Measurements from ENCODE around the gene NUDT21.
A peak's percentile ranks its signal among the peaks of the same experiment; 100 is the strongest.

Gene NUDT21

GRCh38 chr16:56477096-56477878 lies 26.2 kb upstream of the NUDT21 start:
- Mint-ChIP-seq H3K27ac (peak overlapping the region; percentile 55), H3K27me3 (no peaks in the 10 kb centered on the region), H3K36me3 (peaks cover 26% of the 10 kb centered on the region), H3K9me3 (no peaks in the 10 kb centered on the region), H3K4me1 (no peaks in the 10 kb centered on the region), H3K4me3 (no peak overlapping the region)
- no peak for DNase-seq (ENCODE audit: low spot score in 2 of 2)
- ATAC-seq (ENCODE audit: low read depth): no peak

DNA sequence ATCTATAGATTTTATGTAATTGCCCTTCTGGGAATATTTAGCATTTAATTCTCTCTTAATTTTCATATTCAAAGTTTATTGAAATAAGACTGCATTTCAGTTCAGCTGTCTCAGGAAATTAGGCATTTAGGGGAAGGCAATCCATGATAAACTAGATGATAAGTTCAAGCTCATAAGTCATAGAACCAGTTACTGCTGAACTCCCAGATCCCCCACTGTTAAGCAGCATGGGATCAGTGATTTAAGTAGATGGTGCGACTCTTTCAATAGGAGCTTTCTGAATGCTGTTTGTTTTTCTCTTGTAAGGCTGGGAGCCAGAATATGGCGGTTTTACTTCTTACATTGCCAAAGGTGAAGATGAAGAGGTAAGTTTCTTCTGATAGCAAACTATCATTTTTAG lies 24.1 kb upstream of the NUDT21 start:
- Mint-ChIP-seq H3K4me1 (no peaks in the 10 kb centered on the region), H3K4me3 (no peak overlapping the region), H3K27me3 (no peaks in the 10 kb centered on the region), H3K36me3 (peaks cover 32% of the 10 kb centered on the region), H3K27ac (no peak overlapping the region), H3K9me3 (no peaks in the 10 kb centered on the region)
- ATAC-seq (ENCODE audit: low read depth): no peak
- no peak for DNase-seq (ENCODE audit: low spot score in 2 of 2)

DNA sequence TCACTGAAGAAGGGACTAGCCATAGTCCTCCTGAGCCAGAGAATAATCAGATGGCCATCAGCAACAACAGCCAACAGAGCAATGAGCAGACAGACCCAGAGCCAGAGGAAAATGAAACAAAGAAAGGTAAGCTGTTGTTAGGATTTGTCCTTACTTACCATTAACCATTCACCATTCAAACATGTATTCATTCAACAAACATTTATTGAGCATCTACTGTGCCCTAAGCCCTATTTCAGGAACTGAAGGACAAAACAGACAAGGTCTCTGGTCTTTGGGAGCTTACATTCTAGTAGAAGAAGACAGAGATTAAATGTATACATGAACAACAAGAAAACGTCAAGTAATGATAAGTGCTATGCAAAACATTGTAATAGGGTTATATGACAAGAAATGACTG lies 19.5 kb upstream of the NUDT21 start:
- H3K36me3 Mint-ChIP-seq: peaks cover 39% of the 10 kb centered on the region
- H3K4me3 Mint-ChIP-seq: no peak overlapping the region
- H3K27ac Mint-ChIP-seq: no peak overlapping the region
- ATAC-seq (ENCODE audit: low read depth) (no peak), DNase-seq (ENCODE audit: low spot score in 2 of 2) (no peak)
- H3K27me3 Mint-ChIP-seq: no peaks in the 10 kb centered on the region
- H3K9me3 Mint-ChIP-seq: no peaks in the 10 kb centered on the region
- H3K4me1 Mint-ChIP-seq: no peaks in the 10 kb centered on the region

DNA sequence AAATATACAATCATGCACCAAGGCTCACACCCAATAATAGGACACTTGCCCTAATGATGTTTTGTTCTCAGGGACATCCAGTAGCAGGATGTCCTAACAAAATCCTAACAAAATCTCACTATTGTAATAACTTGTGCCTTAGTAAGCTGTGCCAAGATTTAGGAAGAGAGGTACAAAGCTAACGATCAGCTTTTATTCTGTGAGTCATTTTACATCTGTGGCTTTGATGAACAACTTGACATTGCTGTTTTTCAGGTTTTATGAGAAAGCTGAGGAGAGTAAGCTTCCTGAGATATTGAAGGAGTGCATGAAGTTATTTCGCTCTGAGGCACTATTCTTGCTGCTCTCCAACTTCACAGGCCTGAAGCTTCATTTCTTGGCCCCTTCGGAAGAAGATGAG lies 19.1 kb upstream of the NUDT21 start:
- no peaks in the 10 kb centered on the region for H3K9me3 Mint-ChIP-seq
- ATAC-seq (ENCODE audit: low read depth): no peak

GRCh38 chr16:56469748-56470147 lies 18.6 kb upstream of the NUDT21 start:
- DNase-seq (ENCODE audit: low spot score in 2 of 2) (no peak), ATAC-seq (ENCODE audit: low read depth) (no peak)
- Mint-ChIP-seq H3K9me3 (no peaks in the 10 kb centered on the region), H3K27ac (no peak overlapping the region), H3K4me3 (no peak overlapping the region), H3K36me3 (peaks cover 42% of the 10 kb centered on the region), H3K4me1 (no peaks in the 10 kb centered on the region), H3K27me3 (no peaks in the 10 kb centered on the region)

More for the DNA sequence above, 19.1 kb upstream of the NUDT21 start:
- Mint-ChIP-seq H3K4me3 (no peak overlapping the region), H3K27ac (no peak overlapping the region), H3K36me3 (peaks cover 42% of the 10 kb centered on the region), H3K27me3 (no peaks in the 10 kb centered on the region), H3K4me1 (no peaks in the 10 kb centered on the region)
- no peak for DNase-seq (ENCODE audit: low spot score in 2 of 2)

DNA sequence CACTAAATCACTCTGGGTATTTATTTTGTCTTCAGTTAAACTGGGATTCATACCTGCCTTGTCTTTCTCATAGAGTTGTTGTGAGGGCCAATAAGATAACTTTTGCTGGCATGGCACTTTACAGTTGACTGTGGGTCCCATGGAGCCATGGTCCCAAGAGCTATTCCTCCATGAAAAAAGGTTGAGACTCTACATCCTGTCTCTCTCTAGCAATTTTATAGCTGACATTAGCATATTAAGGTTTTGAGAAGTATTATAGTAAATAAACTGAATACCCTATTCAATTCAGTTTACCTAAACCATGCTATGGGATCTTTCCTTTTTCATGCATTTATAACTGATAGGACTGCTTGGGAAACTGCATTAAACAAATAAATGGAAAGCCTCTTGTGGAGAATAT lies 17.7 kb upstream of the NUDT21 start:
- H3K4me1 Mint-ChIP-seq: no peaks in the 10 kb centered on the region
- peak overlapping the region; percentile 41 for H3K27ac Mint-ChIP-seq
- ATAC-seq (ENCODE audit: low read depth): no peak
- H3K4me3 Mint-ChIP-seq: no peak overlapping the region
- no peak for DNase-seq (ENCODE audit: low spot score in 2 of 2)
- no peaks in the 10 kb centered on the region for H3K9me3 Mint-ChIP-seq
- peaks cover 45% of the 10 kb centered on the region for H3K36me3 Mint-ChIP-seq
- no peaks in the 10 kb centered on the region for H3K27me3 Mint-ChIP-seq

GRCh38 chr16:56466344-56466743 lies 15.2 kb upstream of the NUDT21 start:
- DNase-seq (ENCODE audit: low spot score in 2 of 2): no peak
- no peaks in the 10 kb centered on the region for H3K4me1 Mint-ChIP-seq
- H3K27me3 Mint-ChIP-seq: no peaks in the 10 kb centered on the region
- H3K36me3 Mint-ChIP-seq: peaks cover 41% of the 10 kb centered on the region
- H3K4me3 Mint-ChIP-seq: no peak overlapping the region
- H3K9me3 Mint-ChIP-seq: no peaks in the 10 kb centered on the region
- H3K27ac Mint-ChIP-seq: no peak overlapping the region
- no peak for ATAC-seq (ENCODE audit: low read depth)

DNA sequence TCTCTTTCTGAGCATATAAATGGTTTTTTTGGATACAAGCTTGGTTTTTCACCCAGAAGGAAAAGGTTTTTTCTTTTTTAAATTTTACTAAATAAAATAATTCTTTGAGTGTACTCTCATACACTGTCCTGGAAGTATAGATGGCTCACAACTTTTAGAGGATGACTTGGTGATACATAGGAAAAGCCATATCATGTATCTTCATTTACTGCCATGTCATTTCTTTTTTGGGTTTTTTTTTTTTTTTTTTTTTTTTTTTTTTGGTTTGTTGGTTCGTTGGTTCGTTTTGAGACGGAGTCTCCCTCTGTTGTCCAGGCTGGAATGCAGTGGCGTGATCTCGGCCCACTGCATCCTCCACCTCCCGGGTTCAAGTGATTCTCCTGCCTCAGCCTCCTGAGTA lies 12.0 kb upstream of the NUDT21 start:
- Mint-ChIP-seq H3K4me1 (no peaks in the 10 kb centered on the region), H3K27ac (no peak overlapping the region), H3K4me3 (no peak overlapping the region), H3K27me3 (no peaks in the 10 kb centered on the region), H3K36me3 (peaks cover 32% of the 10 kb centered on the region), H3K9me3 (no peaks in the 10 kb centered on the region)
- no peak for DNase-seq (ENCODE audit: low spot score in 2 of 2)
- ATAC-seq (ENCODE audit: low read depth): no peak

DNA sequence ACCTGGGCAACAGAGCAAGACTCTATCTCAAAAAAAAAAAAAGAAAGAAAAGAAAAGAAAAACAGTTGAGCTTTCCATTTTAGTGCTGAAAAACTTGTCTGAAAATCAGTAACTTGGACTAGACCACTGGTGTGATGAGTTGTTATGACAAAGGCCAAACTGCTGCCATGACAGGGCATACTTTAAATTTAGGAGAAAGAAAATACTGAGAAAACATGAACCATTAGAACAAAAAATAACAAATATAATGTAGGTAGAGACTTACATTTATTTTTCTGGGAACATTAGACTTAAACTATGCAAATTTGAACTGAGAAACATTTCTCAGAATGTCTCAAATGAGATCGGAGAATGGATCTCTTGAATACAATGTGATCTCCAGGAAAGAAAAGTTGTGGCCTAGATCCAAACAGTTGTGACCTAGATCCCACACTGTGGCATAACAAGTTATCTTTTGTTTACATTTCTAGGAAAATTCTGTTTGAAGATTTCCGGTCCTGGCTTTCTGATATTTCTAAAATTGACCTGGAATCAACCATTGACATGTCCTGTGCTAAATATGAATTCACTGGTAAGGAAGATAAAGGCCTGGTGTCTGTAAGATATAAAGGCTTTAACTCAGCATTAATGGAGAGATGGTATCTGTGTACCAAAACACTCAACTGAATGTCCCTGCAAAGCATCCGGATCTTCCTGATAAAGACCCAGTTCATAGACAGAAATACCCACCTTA lies 11.1 kb upstream of the NUDT21 start:
- Mint-ChIP-seq H3K4me1 (no peaks in the 10 kb centered on the region), H3K27me3 (no peaks in the 10 kb centered on the region), H3K9me3 (no peaks in the 10 kb centered on the region), H3K27ac (no peak overlapping the region), H3K4me3 (no peak overlapping the region), H3K36me3 (peaks cover 32% of the 10 kb centered on the region)
- ATAC-seq (ENCODE audit: low read depth) (no peak), DNase-seq (ENCODE audit: low spot score in 2 of 2) (no peak)

- no peak for ATAC-seq (ENCODE audit: low read depth)
- H3K4me3 Mint-ChIP-seq: no peak overlapping the region
- no peak overlapping the region for H3K27ac Mint-ChIP-seq
- H3K27me3 Mint-ChIP-seq: no peaks in the 10 kb centered on the region
- H3K36me3 Mint-ChIP-seq: peaks cover 33% of the 10 kb centered on the region
- DNase-seq (ENCODE audit: low spot score in 2 of 2): no peak
- H3K9me3 Mint-ChIP-seq: no peaks in the 10 kb centered on the region
- peaks cover 7% of the 10 kb centered on the region for H3K4me1 Mint-ChIP-seq
These were observed 9.0 kb upstream of the NUDT21 start for GRCh38 chr16:56460101-56460500.

DNA sequence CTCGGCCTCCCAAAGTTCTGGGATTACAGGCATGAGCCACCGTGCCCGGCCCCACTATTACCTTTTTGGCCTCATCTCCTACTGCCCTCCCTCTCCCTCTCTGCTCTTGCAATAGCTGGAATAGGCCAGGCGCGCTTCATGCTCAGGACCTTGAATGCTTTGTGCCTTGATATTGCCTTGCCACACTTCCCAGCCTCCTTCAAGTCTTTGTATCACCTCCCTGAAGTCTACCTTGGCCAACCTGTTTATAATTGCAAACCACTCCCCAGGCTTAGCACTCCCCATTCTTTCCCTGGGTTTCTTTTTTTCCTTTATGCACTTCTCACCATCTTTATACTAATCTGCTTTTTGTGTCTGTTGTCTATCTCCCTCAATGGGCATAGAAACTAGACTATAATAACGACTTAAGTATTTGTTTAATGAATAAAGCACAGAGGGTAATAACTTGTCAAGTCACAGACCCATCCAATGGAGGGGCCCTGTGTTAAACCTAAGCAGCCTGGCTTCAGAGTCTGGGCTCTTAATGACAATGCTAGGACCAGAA lies 6.9 kb upstream of the NUDT21 start:
- no peak for ATAC-seq (ENCODE audit: low read depth)
- no peak overlapping the region for H3K27ac Mint-ChIP-seq
- peaks cover 9% of the 10 kb centered on the region for H3K4me1 Mint-ChIP-seq
- peaks cover 33% of the 10 kb centered on the region for H3K36me3 Mint-ChIP-seq
- H3K27me3 Mint-ChIP-seq: no peaks in the 10 kb centered on the region
- H3K4me3 Mint-ChIP-seq: no peak overlapping the region
- no peak for DNase-seq (ENCODE audit: low spot score in 2 of 2)
- no peaks in the 10 kb centered on the region for H3K9me3 Mint-ChIP-seq

- H3K4me1 Mint-ChIP-seq: peaks cover 28% of the 10 kb centered on the region
- no peaks in the 10 kb centered on the region for H3K9me3 Mint-ChIP-seq
- H3K27ac Mint-ChIP-seq: peak overlapping the region; percentile 85
- no peaks in the 10 kb centered on the region for H3K27me3 Mint-ChIP-seq
- peak; percentile 30 for ATAC-seq (ENCODE audit: low read depth)
- peak overlapping the region; percentile 95 for H3K4me3 Mint-ChIP-seq
- DNase-seq (ENCODE audit: low spot score in 2 of 2): no peak
- peaks cover 17% of the 10 kb centered on the region for H3K36me3 Mint-ChIP-seq
These were observed 889 bp upstream of the NUDT21 start for GRCh38 chr16:56451753-56452689.

DNA sequence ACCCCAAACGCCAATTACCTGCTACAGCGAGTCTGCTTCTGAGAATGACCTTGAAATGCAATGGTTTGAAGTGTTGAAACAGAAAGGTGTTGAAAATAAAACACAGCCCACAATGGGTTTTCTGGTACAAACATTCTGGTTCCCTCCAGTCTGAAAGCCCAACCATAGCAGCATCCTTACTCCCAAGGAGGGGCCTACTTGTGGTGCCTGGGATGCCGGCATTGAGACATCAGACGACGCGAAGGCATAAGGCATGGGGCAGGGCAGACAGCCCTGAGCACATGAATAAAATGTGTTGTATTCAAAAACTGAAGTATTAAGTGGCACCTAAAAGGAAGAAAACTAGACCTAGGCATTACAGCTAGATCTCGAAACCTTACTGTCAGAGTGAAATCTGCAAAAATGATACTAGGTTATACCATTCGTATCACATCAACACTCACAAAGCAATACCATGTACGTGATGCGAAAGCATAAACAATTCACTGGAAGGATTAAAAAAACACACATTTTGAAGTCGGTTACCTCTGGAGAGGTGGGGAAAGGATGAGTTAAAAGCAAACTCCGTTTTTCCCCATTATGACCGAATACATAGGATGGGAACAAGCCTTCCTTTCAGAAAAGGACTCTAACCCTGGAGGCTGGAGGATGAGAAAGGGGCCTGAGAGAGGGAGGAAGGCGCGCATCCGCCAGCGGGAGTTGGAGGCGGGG lies 702 bp downstream of the NUDT21 start:
- peak overlapping the region; percentile 85 for H3K27ac Mint-ChIP-seq
- DNase-seq (ENCODE audit: low spot score in 2 of 2) (no peak), ATAC-seq (ENCODE audit: low read depth) (no peak)
- H3K36me3 Mint-ChIP-seq: peaks cover 7% of the 10 kb centered on the region
- no peaks in the 10 kb centered on the region for H3K9me3 Mint-ChIP-seq
- H3K27me3 Mint-ChIP-seq: no peaks in the 10 kb centered on the region
- H3K4me1 Mint-ChIP-seq: peaks cover 22% of the 10 kb centered on the region
- H3K4me3 Mint-ChIP-seq: peak overlapping the region; percentile 95

Data from memory B cell (primary cell).